HEK293 (cell line): ENCODE results near the gene MINDY2.

Experiments
- KLF1 ChIP-seq: fragments of 450-650 bp; formaldehyde crosslinking; IDR thresholded peaks from 2 replicates; pipeline ENCODE4 v1.5.1; 2016; ENCODE audit warnings: missing biosample characterization, missing genetic modification characterization
- ZNF133 ChIP-seq: fragments of 450-650 bp; formaldehyde crosslinking; IDR thresholded peaks from 2 replicates; pipeline ENCODE4 v1.5.1; 2016; ENCODE audit warnings: missing biosample characterization, missing genetic modification characterization
- ZNF274 ChIP-seq, 2 experiments: fragments of 200-500 bp in 1 of 2; fragments of 450-650 bp in 1 of 2; sonication (Bioruptor generic) in 1 of 2; formaldehyde crosslinking in 1 of 2; IDR thresholded peaks; 2 replicates each; pipeline versions ENCODE4 v1.5.1 to v1.6.1; 2014 to 2016; ENCODE audit warnings: borderline replicate concordance in 1 of 2, inconsistent platforms in 1 of 2, low read length in 1 of 2, missing biosample characterization in 1 of 2, missing genetic modification characterization in 1 of 2
- ZNF514 ChIP-seq: fragments of 450-650 bp; formaldehyde crosslinking; IDR thresholded peaks from 2 replicates; pipeline ENCODE4 v1.5.1; 2016; ENCODE audit warnings: missing biosample characterization, missing genetic modification characterization
- TF ChIP-seq, protein P1 (sequence below): fragments of 450-650 bp; formaldehyde crosslinking; IDR thresholded peaks from 2 replicates; pipeline ENCODE4 v1.5.1; 2016; ENCODE audit warnings: missing biosample characterization, missing genetic modification characterization
- TF ChIP-seq, protein P2 (sequence below): fragments of 450-650 bp; formaldehyde crosslinking; IDR thresholded peaks from 2 replicates; pipeline ENCODE4 v1.5.1; 2016; ENCODE audit warnings: missing biosample characterization, missing genetic modification characterization
- TF ChIP-seq, protein P3 (sequence below): sonication (generic); formaldehyde crosslinking; IDR thresholded peaks from 2 replicates; pipeline ENCODE4 v1.8.1; 2022; ENCODE audit warnings: mild to moderate bottlenecking, moderate library complexity, missing genetic modification reagents

DNA sequence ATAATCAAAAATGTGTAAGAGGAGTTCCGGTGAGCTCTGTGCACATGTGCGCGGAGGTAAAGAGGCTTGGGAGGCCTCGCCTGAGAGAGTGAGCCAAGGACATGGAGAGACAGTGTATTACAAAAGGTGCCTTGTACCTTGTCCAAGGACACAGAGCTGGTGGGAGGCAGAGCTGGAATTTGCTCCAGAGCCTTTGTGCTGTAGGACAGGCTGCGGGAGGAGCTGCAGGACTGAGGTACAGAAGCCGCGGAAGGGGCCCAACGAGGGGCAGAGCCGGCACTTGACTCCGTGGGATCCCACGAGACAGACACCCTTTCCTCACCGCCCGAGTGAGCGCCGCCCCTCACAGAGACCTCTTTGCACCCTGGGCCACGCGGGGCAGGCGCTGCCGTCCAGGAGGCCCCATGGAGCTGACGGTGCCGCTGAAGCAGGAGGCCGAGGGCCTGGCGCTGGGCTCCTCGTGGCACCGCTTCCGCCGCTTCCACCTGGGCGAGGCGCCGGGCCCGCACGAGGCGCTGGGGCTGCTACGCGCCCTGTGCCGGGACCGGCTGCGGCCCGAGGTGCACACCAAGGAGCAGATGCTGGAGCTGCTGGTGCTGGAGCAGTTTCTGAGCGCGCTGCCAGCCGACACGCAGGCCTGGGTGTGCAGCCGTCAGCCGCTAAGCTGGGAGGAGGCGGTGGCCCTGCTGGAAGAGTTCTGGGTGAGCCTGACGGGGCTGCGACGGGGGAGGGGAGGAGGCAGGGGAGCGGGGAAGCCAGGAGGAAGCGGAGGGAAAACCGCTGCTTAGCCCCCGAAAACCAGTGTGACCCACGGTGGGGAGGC, 93.7 kb downstream of the MINDY2 start:
- TF ChIP-seq ZNF133 (tag by site-specific recombination), result no peak
- no peak for TF ChIP-seq ZNF514 (tag by site-specific recombination)
- TF ChIP-seq, protein P1, sequence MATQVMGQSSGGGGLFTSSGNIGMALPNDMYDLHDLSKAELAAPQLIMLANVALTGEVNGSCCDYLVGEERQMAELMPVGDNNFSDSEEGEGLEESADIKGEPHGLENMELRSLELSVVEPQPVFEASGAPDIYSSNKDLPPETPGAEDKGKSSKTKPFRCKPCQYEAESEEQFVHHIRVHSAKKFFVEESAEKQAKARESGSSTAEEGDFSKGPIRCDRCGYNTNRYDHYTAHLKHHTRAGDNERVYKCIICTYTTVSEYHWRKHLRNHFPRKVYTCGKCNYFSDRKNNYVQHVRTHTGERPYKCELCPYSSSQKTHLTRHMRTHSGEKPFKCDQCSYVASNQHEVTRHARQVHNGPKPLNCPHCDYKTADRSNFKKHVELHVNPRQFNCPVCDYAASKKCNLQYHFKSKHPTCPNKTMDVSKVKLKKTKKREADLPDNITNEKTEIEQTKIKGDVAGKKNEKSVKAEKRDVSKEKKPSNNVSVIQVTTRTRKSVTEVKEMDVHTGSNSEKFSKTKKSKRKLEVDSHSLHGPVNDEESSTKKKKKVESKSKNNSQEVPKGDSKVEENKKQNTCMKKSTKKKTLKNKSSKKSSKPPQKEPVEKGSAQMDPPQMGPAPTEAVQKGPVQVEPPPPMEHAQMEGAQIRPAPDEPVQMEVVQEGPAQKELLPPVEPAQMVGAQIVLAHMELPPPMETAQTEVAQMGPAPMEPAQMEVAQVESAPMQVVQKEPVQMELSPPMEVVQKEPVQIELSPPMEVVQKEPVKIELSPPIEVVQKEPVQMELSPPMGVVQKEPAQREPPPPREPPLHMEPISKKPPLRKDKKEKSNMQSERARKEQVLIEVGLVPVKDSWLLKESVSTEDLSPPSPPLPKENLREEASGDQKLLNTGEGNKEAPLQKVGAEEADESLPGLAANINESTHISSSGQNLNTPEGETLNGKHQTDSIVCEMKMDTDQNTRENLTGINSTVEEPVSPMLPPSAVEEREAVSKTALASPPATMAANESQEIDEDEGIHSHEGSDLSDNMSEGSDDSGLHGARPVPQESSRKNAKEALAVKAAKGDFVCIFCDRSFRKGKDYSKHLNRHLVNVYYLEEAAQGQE (tag by site-specific recombination), result no peak
- no peak for TF ChIP-seq ZNF274 (IDR thresholded peaks at IDR 0.05; ENCODE audit: low read length)
- no peak for TF ChIP-seq ZNF274 (tag by site-specific recombination; IDR thresholded peaks at IDR 0.05; ENCODE audit: borderline replicate concordance)
- TF ChIP-seq, protein P2, sequence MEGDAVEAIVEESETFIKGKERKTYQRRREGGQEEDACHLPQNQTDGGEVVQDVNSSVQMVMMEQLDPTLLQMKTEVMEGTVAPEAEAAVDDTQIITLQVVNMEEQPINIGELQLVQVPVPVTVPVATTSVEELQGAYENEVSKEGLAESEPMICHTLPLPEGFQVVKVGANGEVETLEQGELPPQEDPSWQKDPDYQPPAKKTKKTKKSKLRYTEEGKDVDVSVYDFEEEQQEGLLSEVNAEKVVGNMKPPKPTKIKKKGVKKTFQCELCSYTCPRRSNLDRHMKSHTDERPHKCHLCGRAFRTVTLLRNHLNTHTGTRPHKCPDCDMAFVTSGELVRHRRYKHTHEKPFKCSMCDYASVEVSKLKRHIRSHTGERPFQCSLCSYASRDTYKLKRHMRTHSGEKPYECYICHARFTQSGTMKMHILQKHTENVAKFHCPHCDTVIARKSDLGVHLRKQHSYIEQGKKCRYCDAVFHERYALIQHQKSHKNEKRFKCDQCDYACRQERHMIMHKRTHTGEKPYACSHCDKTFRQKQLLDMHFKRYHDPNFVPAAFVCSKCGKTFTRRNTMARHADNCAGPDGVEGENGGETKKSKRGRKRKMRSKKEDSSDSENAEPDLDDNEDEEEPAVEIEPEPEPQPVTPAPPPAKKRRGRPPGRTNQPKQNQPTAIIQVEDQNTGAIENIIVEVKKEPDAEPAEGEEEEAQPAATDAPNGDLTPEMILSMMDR, result no peak
- TF ChIP-seq, protein P3, sequence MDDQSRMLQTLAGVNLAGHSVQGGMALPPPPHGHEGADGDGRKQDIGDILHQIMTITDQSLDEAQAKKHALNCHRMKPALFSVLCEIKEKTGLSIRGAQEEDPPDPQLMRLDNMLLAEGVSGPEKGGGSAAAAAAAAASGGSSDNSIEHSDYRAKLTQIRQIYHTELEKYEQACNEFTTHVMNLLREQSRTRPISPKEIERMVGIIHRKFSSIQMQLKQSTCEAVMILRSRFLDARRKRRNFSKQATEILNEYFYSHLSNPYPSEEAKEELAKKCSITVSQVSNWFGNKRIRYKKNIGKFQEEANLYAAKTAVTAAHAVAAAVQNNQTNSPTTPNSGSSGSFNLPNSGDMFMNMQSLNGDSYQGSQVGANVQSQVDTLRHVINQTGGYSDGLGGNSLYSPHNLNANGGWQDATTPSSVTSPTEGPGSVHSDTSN (CRISPR knock-in tag), result no peak
- no peak for TF ChIP-seq KLF1
